GM19455 (cell line): ENCODE results near the gene ARMCX5.

Source experiments
- ATAC-seq: cut with Tn5 transposase; IDR thresholded peaks from one replicate; pipeline ENCODE4 v1.9.1; 2021; ENCODE audit not compliant: unreplicated experiment

ARMCX5 gene

GRCh38 chrX:102599084-102599950, at the start of gene ARMCX5:
Gene ARMCX5 (plus strand): TSS chrX:102599515. CDS start chrX:102602142, 2,627 bp downstream.
- peak; percentile 92 for ATAC-seq

- ATAC-seq, result no peak
Observed at GRCh38 chrX:102558607-102559006, 40.7 kb upstream of the ARMCX5 start.

GRCh38 chrX:102560423-102561068, 38.8 kb upstream of the ARMCX5 start:
- ATAC-seq, result no peak

- ATAC-seq, result no peak
Observed at GRCh38 chrX:102580891-102581290, 18.4 kb upstream of the ARMCX5 start.

GRCh38 chrX:102593367-102593766, 5.9 kb upstream of the ARMCX5 start:
- no peak for ATAC-seq

GRCh38 chrX:102599951-102600579, 750 bp downstream of the ARMCX5 start:
- ATAC-seq, result peak; percentile 9

DNA sequence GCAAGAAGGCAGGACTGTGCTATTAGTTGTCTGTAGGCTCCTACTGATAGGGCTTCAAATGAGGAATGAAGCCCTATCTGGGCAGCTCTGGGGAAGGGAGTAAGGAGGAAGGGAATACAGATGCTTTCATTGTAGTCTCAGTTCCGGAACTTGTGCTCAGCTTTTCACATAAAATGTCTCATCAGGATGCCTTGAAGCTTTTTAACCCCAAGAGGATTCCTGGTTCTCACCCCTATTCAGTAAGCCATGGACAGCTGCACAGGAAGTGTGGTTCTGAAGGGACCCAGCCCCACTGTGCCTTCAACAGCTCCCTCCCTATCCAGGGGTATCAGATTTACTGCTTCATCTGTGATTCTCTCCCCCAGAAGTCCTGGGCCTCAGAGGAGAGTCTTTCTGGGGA, 5.0 kb downstream of the ARMCX5 start:
- no peak for ATAC-seq

GRCh38 chrX:102606115-102606514, 6.8 kb downstream of the ARMCX5 start:
- ATAC-seq, result no peak

DNA sequence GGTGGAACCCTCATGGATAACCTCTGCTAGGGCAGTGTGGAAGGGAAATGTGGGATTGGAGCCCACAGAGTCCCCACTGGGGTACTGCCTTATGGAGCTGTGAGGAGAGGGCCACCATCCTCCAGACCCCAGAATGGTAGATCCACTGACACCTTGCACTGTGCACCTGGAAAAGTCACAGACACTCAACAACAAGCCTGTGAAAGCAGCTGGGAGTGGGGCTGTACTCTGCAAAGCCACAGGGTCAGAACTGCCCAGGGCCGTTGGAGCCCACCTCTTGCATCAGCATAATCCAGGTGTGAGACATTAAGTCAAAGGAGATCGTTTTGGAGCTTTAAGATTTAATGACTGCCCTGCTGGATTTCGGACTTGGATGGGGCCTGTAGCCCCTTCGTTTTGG, 11.6 kb downstream of the ARMCX5 start:
- no peak for ATAC-seq

DNA sequence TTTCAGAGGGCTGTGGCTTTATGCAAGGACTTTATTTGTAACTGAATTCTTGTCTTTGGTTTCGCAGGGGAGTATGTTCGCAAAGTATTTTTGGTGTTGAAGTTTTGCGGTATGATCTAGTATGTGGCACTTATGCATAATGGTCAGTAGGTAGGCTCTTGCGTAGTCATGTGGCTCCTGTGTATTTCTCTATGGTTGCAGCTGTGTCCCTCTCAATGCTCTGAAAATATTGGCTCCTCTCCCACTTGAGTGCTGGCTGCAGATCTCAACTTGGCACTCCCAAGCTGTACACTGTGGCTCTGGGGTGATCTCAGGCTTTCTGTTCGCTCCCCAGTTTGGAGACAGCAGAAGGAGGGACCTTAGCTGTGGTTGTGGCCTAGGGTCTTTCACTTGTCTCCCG, 24.8 kb downstream of the ARMCX5 start:
- no peak for ATAC-seq

DNA sequence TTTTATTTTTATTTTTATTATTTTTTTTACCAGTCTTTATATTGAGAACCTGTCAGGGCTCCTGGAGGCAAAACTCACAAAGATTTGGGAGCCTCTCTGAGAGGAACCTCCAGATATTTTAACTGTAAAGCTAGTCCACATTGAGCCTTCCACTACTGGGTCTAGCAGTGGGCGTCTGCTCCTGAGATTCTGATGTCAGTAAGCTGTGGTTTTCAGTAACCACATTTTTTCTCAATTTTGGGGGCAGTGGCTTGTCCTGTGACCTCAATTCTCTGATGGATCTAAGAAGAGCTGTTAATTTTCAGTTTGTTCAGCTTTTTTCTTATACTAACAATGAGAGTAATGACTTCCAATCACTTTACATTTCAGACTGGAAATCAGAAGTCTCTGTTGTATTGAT, 28.3 kb downstream of the ARMCX5 start:
- ATAC-seq, result no peak

DNA sequence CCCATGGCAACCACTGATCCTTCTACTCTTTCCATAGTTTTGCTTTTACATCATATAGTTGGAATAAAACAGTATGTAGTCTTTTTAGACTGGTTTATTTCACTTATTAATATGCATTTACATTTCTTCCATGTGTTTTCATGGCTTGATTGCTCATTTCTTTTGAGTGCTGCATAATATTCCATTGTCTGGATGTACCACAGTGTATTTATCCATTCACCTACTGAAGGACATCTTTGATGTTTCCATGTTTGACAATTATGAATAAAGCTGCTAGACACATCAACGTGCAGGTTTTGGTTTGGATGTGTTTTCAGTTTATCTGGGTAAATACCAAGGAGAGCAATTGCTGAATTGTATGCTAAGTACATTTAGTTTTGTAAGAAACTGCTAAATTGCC, 38.2 kb downstream of the ARMCX5 start:
- ATAC-seq, result no peak

- ATAC-seq, result no peak
Observed at GRCh38 chrX:102650903-102651241, 51.6 kb downstream of the ARMCX5 start.

DNA sequence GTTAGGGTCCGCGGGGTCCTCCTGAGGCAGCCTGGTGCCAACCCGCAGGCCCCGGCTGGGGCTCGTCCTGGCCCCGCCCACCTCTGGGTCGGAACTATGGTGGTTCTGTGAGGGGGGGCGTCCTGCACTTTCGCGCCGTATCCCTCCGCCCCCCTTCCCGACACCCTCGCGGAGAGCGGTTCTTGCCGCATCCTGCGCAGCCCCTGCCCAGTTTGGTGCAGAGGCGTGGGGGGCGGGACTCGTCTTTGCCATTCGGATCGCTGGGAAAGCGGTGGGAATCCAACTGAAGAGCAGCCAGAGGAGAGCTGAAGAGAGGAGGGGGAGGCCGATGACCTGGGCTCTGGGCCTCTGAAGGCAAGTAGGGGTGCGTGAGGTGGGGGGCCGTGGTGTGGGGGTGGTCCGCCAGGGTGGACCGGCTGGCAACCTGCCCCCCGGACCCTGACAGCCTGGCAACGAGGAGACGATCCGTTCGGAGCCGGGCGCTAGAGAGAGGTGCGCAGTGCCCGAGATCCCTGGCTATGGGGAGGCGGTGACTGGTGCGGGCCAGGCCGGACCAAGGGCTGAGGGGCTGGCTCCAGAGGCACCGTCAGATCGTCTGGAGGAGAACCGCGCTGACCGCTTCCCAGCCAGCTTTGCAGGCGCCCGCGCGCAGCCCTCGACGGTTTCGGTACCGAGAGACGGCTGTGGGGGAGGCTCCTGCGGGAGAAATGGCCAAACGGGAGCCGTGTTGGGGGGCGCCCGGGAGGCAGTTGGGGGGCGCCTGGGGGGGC, 52.1 kb downstream of the ARMCX5 start, which contains the start of gene GPRASP1:
GPRASP1 (plus strand) TSS at position 242 of the 770 bp plus-strand sequence. CDS start 2,431 bp downstream, outside the sequence.
- ATAC-seq, result peak; percentile 40

DNA sequence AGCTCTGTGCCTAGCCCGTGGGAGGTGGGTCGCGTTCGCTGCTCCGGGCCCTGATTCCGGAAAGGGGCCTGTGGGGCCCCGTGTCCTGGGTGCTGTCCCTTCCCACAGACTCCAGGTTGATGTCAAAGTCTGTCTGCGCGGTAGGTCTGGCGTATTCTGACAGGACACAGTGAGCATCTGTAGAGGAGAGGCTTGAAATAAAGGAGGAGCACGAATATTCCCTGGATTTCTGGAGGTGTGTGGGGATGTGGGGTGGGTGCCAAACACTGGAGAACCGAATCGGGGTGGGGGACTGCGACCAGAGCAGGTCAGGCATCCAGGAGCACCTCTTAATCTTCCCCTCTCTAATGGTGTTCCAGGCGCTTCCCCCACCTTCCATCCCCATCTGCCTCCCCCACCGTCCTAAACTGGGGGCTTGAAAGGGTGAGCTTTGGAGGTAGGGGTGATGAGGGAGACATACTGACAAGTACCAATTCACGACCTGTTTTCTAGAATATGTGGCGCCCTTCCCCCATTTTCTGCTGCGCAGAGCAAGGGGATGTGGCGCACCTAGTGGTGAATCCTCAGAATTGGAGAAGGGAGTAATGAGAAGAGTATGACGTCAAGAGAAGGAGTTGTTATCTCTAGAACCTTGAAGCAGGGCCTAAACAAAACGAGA, 52.8 kb downstream of the ARMCX5 start:
- ATAC-seq, result peak; percentile 76
